ENCODE results near the gene PRPF38A.
"Not testable (repeated sequence)": the region's sequence is repeated elsewhere in the genome, so short reads cannot be mapped to it uniquely, and the experiment has no call there.

PRPF38A gene

DNA sequence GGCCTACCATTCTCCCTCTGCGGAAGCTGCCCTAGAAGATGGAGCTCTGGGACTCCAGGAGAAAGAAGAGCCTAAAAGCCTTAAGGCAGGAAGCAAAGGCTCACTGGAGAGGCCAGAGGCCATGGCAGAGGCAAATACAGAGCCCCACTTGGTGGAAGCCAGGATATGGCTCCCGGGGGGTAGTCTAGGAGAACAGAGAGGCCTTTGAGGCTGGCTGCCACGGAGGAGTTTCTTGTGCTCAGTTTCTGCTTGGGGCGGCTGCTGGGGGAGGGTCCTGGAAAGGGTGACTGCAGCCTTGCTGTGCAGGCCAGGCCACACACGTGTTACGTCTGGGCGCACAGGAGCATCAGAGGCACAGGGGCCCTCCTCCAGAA is 43.8 kb upstream of the PRPF38A start:
- peaks cover 65% of the 10 kb centered on the region for H3K36me3 ChIP-seq (ENCODE audit: insufficient read depth, low read length)
- H3K9ac ChIP-seq (ENCODE audit: insufficient read length) = no peak overlapping the region
- H3K9me3 ChIP-seq (ENCODE audit: low read depth, low read length) = no peaks in the 10 kb centered on the region

GRCh38 chr1:52364235-52364839 is 40.1 kb upstream of the PRPF38A start:
- Histone ChIP-seq H3K36me3 (ENCODE audit: insufficient read depth, low read length) (peaks cover 28% of the 10 kb centered on the region), H3K4me3 (peak overlapping the region; percentile 97), H3K9ac (ENCODE audit: insufficient read length) (peak overlapping the region; percentile 74), H3K27ac (peak overlapping the region; percentile 67; the same call in 1 of the 2 replicates), H3K9me3 (ENCODE audit: low read depth, low read length) (no peaks in the 10 kb centered on the region)
- no peak for DNase-seq (ENCODE audit: low read depth, low spot score)
- TF ChIP-seq EZH2 (IDR thresholded peaks at IDR 0.05) (no peak), POLR2AphosphoS5 (IDR thresholded peaks at IDR 0.05; ENCODE audit: borderline replicate concordance, low read depth, low read length) (no peak), FOXP2 (optimal IDR thresholded peaks at IDR 0.05; ENCODE audit: control extremely low read depth, extremely low read length, insufficient read depth) (no peak)

More for the DNA sequence above, 43.8 kb upstream of the PRPF38A start:
- DNase-seq (ENCODE audit: low read depth, low spot score) = no peak
- H3K4me3 ChIP-seq = no peak overlapping the region
- H3K27ac ChIP-seq = no peak overlapping the region
- TF ChIP-seq POLR2AphosphoS5 (IDR thresholded peaks at IDR 0.05; ENCODE audit: borderline replicate concordance, low read depth, low read length) = no peak
- TF ChIP-seq FOXP2 (optimal IDR thresholded peaks at IDR 0.05; ENCODE audit: control extremely low read depth, extremely low read length, insufficient read depth) = no peak
- TF ChIP-seq EZH2 (IDR thresholded peaks at IDR 0.05) = no peak

DNA sequence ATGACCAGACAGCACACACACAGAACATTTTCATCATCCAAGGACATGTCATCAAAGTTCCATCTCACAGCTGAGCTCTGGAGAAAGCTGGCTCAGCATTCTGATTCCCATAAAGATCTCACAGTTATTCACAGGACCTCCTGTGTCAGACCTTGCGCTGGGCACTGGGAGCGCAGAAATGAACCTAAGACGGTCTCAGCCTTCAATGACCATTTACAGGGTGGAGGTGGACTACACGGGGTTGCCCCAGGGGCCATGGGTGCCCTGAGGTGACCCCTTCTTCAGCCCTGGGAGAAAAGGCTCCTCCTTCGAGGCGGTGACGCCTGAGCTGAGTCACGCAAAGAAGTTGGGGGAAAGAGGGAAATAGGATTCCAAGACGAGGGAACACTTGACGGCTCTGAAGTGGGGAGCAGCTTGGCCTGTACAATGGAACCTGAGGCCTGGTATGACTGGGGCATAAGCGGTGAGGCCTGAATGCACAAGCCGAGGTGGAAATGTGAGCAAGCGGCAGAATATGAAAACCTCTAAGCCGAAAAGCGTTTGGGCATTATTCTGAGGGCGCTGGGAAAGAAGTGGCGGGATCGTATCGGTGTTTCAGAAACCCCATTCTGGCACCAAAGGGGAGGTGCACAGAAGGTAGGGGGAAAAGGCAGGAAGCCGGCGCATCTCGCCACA is 39.2 kb upstream of the PRPF38A start:
- Histone ChIP-seq H3K9me3 (ENCODE audit: low read depth, low read length) (no peaks in the 10 kb centered on the region), H3K4me3 (peak overlapping the region; percentile 97), H3K9ac (ENCODE audit: insufficient read length) (peak overlapping the region; percentile 74), H3K27ac (peak overlapping the region; percentile 67), H3K36me3 (ENCODE audit: insufficient read depth, low read length) (peaks cover 21% of the 10 kb centered on the region; the same call in 1 of the 2 replicates)
- TF ChIP-seq EZH2 (IDR thresholded peaks at IDR 0.05) (no peak), POLR2AphosphoS5 (IDR thresholded peaks at IDR 0.05; ENCODE audit: borderline replicate concordance, low read depth, low read length) (no peak), FOXP2 (optimal IDR thresholded peaks at IDR 0.05; ENCODE audit: control extremely low read depth, extremely low read length, insufficient read depth) (no peak)
- no peak for DNase-seq (ENCODE audit: low read depth, low spot score)

GRCh38 chr1:52365746-52366516 is 38.5 kb upstream of the PRPF38A start, which contains the start of gene CC2D1B:
TSS of gene CC2D1B (minus strand) at chr1:52366205. CDS start at chr1:52364620, 1,585 bp downstream.
- Histone ChIP-seq H3K9ac (ENCODE audit: insufficient read length) (peak within 1 kb of the TSS; percentile 74), H3K27ac (peak within 1 kb of the TSS; percentile 67), H3K4me3 (peak within 1 kb of the TSS; percentile 97), H3K9me3 (ENCODE audit: low read depth, low read length) (no peaks in the 10 kb centered on the region), H3K36me3 (ENCODE audit: insufficient read depth, low read length) (peaks cover 14% of the 10 kb centered on the region; the same call in 1 of the 2 replicates)
- no peak for TF ChIP-seq FOXP2 (optimal IDR thresholded peaks at IDR 0.05; ENCODE audit: control extremely low read depth, extremely low read length, insufficient read depth)
- peak; percentile 93 for TF ChIP-seq POLR2AphosphoS5 (IDR thresholded peaks at IDR 0.05; ENCODE audit: borderline replicate concordance, low read depth, low read length)
- DNase-seq (ENCODE audit: low read depth, low spot score) = peak; percentile 60

- H3K36me3 ChIP-seq (ENCODE audit: insufficient read depth, low read length) = peaks cover 15% of the 10 kb centered on the region
- DNase-seq (ENCODE audit: low read depth, low spot score) = peak; percentile 8
- peak overlapping the region; percentile 51 for H3K9ac ChIP-seq (ENCODE audit: insufficient read length)
- H3K4me3 ChIP-seq = peak overlapping the region; percentile 97
- TF ChIP-seq EZH2 (IDR thresholded peaks at IDR 0.05) (no peak), FOXP2 (optimal IDR thresholded peaks at IDR 0.05; ENCODE audit: control extremely low read depth, extremely low read length, insufficient read depth) (no peak), POLR2AphosphoS5 (IDR thresholded peaks at IDR 0.05; ENCODE audit: borderline replicate concordance, low read depth, low read length) (no peak; the same call in 1 of the 2 replicates)
- 0 out of 2 replicates have a peak overlapping the region, but pooled peaks have one; percentile 11 for H3K27ac ChIP-seq
- H3K9me3 ChIP-seq (ENCODE audit: low read depth, low read length) = no peaks in the 10 kb centered on the region
These were observed 37.9 kb upstream of the PRPF38A start for GRCh38 chr1:52366517-52366827.

DNA sequence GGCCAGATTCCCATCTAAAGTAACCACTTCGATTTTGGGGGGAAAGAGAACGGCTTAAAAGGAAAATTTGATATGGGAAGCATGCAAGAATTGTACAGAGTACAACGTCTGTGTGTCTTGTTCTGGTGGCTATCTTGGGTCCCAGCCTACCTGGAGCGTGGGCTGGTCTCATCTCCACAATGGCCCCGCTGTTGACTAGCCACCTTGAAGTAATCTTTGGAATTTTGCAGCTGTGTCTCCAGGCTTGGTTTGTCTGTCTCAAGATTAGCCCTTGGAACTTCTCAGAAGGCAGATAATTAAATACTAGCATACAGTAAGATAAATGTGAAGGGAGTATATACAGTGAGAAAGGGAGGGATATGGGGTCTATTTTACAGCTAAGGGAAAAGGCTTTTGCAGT is 37.1 kb upstream of the PRPF38A start:
- Histone ChIP-seq H3K4me3 (no peak overlapping the region), H3K9ac (ENCODE audit: insufficient read length) (no peak overlapping the region), H3K9me3 (ENCODE audit: low read depth, low read length) (no peaks in the 10 kb centered on the region), H3K36me3 (ENCODE audit: insufficient read depth, low read length) (peaks cover 15% of the 10 kb centered on the region), H3K27ac (no peak overlapping the region)
- no peak for DNase-seq (ENCODE audit: low read depth, low spot score)
- TF ChIP-seq POLR2AphosphoS5 (IDR thresholded peaks at IDR 0.05; ENCODE audit: borderline replicate concordance, low read depth, low read length) (no peak), FOXP2 (optimal IDR thresholded peaks at IDR 0.05; ENCODE audit: control extremely low read depth, extremely low read length, insufficient read depth) (no peak), EZH2 (IDR thresholded peaks at IDR 0.05) (no peak)

GRCh38 chr1:52368383-52369172 is 35.8 kb upstream of the PRPF38A start:
- H3K9me3 ChIP-seq (ENCODE audit: low read depth, low read length) = no peaks in the 10 kb centered on the region
- TF ChIP-seq FOXP2 (optimal IDR thresholded peaks at IDR 0.05; ENCODE audit: control extremely low read depth, extremely low read length, insufficient read depth) (no peak), EZH2 (IDR thresholded peaks at IDR 0.05) (no peak), POLR2AphosphoS5 (IDR thresholded peaks at IDR 0.05; ENCODE audit: borderline replicate concordance, low read depth, low read length) (no peak)
- DNase-seq (ENCODE audit: low read depth, low spot score) = no peak
- no peak overlapping the region for H3K27ac ChIP-seq
- peak overlapping the region; percentile 69 for H3K4me3 ChIP-seq
- H3K9ac ChIP-seq (ENCODE audit: insufficient read length) = peak overlapping the region; percentile 32
- H3K36me3 ChIP-seq (ENCODE audit: insufficient read depth, low read length) = peaks cover 23% of the 10 kb centered on the region

- DNase-seq (ENCODE audit: low read depth, low spot score); H3K9ac ChIP-seq (ENCODE audit: insufficient read length); H3K27ac ChIP-seq; H3K9me3 ChIP-seq (ENCODE audit: low read depth, low read length); H3K4me3 ChIP-seq: not testable (repeated sequence)
- H3K36me3 ChIP-seq (ENCODE audit: insufficient read depth, low read length) = peaks cover 36% of the 10 kb centered on the region
These were observed 34.6 kb upstream of the PRPF38A start for GRCh38 chr1:52369851-52370250.

Data from SK-N-MC (cell line).